H1 (cell line): ENCODE data around the gene TEAD3. TPM values are rescaled to one million over a fixed set of nuclear protein-coding genes. Genes with fewer than 3 reads are reported as not detected.
A peak's percentile ranks its signal among the peaks of the same experiment; 100 is the strongest.

Experiments
- ASH2L ChIP-seq: fragments of 200-600, 300-600 bp; sonication (generic); IDR thresholded peaks from one replicate; pipeline ENCODE4 v1.7.1; 2017; ENCODE audit warnings: low read length
- HDAC2 ChIP-seq, 2 experiments: fragments of 300-600 bp in 1 of 2; sonication (generic) in 1 of 2; IDR thresholded peaks; 2 replicates each; pipeline ENCODE4 v1.6.1; 2011 to 2012; ENCODE audit warnings: low read depth in 2 of 2, low read length in 2 of 2, mild to moderate bottlenecking in 2 of 2, moderate library complexity in 2 of 2, borderline replicate concordance in 1 of 2, inconsistent platforms in 1 of 2
- JUN ChIP-seq: IDR thresholded peaks from 2 replicates; pipeline ENCODE4 v1.6.1; 2011; ENCODE audit warnings: low read depth, mild to moderate bottlenecking, improper control_type of control experiment, low read length
- JUND ChIP-seq: IDR thresholded peaks from 2 replicates; pipeline ENCODE4 v1.6.1; 2011; ENCODE audit warnings: mild to moderate bottlenecking, improper control_type of control experiment, low read length
- POLR2AphosphoS5 ChIP-seq: IDR thresholded peaks from 2 replicates; pipeline ENCODE4 v1.6.1; 2011; ENCODE audit warnings: low read depth, low read length
- SRF ChIP-seq: IDR thresholded peaks from 2 replicates; pipeline ENCODE4 v1.6.1; 2011; ENCODE audit warnings: mild to moderate bottlenecking, low read depth, low read length, moderate library complexity
- TAF7 ChIP-seq: optimal IDR thresholded peaks from 2 replicates; pipeline ENCODE3; 2011; ENCODE audit warnings: low read depth, mild to moderate bottlenecking, inconsistent platforms, low read length, moderate library complexity, borderline replicate concordance
- TCF12 ChIP-seq: IDR thresholded peaks from 2 replicates; pipeline ENCODE4 v1.6.1; 2011; ENCODE audit warnings: low read depth, mild to moderate bottlenecking, low read length
- TEAD4 ChIP-seq: IDR thresholded peaks from 2 replicates; pipeline ENCODE4 v1.6.1; 2012; ENCODE audit warnings: low read depth, low read length, inconsistent platforms, mixed read lengths
- polyA plus RNA-seq, 7 experiments: library from polyadenylated mRNA; depleted of rRNA in 3 of 7; stranded (reverse) in 5 of 7; unstranded in 2 of 7; fragments of >200 nt in 5 of 7; fragments of 200-250 nt in 2 of 7; gene quantifications; 1 replicate in 5 of 7; 2 replicates in 1 of 7; 4 replicates in 1 of 7; pipeline versions ENCODE4 v1.2.1 to v1.2.3, GENCODE V29; 2011 to 2013; ENCODE audit warnings: missing spikeins in 2 of 7, mixed read lengths in 2 of 7
- total RNA-seq: library from RNA; stranded (reverse); fragmentation: NEBNext Ultra II Directional; extraction: Animal tissue kit (Norgen Biotek cat#: 25700); gene quantifications from 2 replicates; pipeline ENCODE4 v1.2.1, GENCODE V29; 2021
- TF ChIP-seq, protein P1 (sequence below): IDR thresholded peaks from 2 replicates; pipeline ENCODE4 v1.6.1; 2012; ENCODE audit warnings: inconsistent platforms
- TF ChIP-seq, protein P2 (sequence below): IDR thresholded peaks from 2 replicates; pipeline ENCODE4 v1.6.1; 2012; ENCODE audit warnings: low read length, inconsistent platforms

The TEAD3 gene
- total and polyA plus RNA-seq, 2 of the 8 experiments (the other 6 are each of a cell fraction or from before 2014, with no cell fraction given), result 20.1 to 28.7 TPM

DNA sequence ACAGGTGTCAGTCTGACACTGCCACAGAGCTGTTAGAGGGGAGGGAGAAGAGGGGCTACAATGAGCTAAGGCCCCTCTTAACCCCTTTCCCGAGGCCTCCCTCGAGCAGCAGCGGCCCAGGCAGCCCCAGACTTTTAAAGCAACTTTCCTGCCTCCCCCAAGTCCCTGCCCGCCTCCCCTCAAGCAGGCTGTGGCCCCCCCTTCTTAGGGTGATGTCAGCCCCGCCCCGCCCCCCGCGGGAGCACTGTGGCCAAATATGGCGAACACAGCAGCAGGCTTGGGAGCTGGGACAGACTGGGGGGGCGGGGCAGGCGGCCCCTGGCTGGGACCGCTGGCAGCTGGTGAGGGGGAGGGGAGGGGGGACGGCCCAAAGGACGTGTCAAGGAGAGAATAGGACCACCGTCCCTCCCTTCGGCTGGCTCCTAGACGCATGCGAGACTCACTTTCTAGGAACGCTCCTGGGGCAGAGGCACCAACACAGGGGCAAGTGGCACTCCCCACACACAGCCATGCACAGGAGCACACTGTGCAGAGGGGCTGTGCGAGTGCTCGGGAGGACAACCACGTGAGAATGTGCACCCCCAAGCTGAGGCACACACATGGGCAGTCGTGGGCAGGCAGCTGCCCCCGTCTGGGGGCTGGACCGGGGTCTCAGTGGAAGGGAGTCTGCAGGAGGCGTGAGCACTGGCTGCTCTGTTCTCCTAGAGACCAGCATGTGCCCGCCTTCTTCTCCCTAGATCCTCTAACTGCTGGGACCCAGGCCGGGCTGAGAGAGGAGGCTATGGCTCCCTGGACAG, 6.7 kb downstream of the TEAD3 start (continued):
- TF ChIP-seq SRF, result peak; percentile 97
- no peak; the same call in 1 of the 2 replicates for TF ChIP-seq TEAD4
- peak; percentile 78; the same call in 1 of the 2 replicates for TF ChIP-seq JUND
- peak; percentile 64 for TF ChIP-seq ASH2L
- TF ChIP-seq HDAC2 (IDR thresholded peaks at IDR 0.05; ENCODE audit: borderline replicate concordance in 1 of 2, low read depth in 2 of 2, low read length in 2 of 2), result 0 out of 4 replicates have a peak, but pooled peaks of 1 of the 2 experiments have one; percentile 58
- peak; percentile 61 for TF ChIP-seq POLR2AphosphoS5
- peak; percentile 8 for TF ChIP-seq TAF7
- TF ChIP-seq, protein P1, sequence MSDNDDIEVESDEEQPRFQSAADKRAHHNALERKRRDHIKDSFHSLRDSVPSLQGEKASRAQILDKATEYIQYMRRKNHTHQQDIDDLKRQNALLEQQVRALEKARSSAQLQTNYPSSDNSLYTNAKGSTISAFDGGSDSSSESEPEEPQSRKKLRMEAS, result peak; percentile 60; the same call in 1 of the 2 replicates
- peak; percentile 62; the same call in 1 of the 2 replicates for TF ChIP-seq TCF12
- 0 out of 2 replicates have a peak, but pooled peaks have one; percentile 37 for TF ChIP-seq JUN
- TF ChIP-seq, protein P2, sequence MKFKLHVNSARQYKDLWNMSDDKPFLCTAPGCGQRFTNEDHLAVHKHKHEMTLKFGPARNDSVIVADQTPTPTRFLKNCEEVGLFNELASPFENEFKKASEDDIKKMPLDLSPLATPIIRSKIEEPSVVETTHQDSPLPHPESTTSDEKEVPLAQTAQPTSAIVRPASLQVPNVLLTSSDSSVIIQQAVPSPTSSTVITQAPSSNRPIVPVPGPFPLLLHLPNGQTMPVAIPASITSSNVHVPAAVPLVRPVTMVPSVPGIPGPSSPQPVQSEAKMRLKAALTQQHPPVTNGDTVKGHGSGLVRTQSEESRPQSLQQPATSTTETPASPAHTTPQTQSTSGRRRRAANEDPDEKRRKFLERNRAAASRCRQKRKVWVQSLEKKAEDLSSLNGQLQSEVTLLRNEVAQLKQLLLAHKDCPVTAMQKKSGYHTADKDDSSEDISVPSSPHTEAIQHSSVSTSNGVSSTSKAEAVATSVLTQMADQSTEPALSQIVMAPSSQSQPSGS, result peak; percentile 60; the same call in 1 of the 2 replicates
